NCI-H1417 treated with DMSO at 0.1 percent for 48 hours (cell line): Measurements from ENCODE around the gene MYO1A.
"Not testable (repeated sequence)": the region's sequence is repeated elsewhere in the genome, so short reads cannot be mapped to it uniquely, and the experiment has no call there.

ENCODE experiments used
- DNase-seq: peaks from one replicate; lab custom pipeline; 2025; lab: John Stamatoyannopoulos, UW

The MYO1A gene

GRCh38 chr12:57087010-57087690, 37.2 kb upstream of the MYO1A start:
- no peak for DNase-seq

- DNase-seq, result no peak
These were observed 36.6 kb upstream of the MYO1A start for GRCh38 chr12:57086493-57087009.

- no peak for DNase-seq
These were observed 36.1 kb upstream of the MYO1A start for GRCh38 chr12:57085999-57086492.

GRCh38 chr12:57080855-57081254, 30.9 kb upstream of the MYO1A start:
- DNase-seq, result no peak

- no peak for DNase-seq
These were observed 29.9 kb upstream of the MYO1A start for GRCh38 chr12:57079821-57080220.

GRCh38 chr12:57078519-57079404, 28.8 kb upstream of the MYO1A start, which contains the start of gene NEMP1:
Gene NEMP1 (minus strand): TSS chr12:57078791. CDS start chr12:57078745, 46 bp downstream.
- peak; percentile 99 for DNase-seq

GRCh38 chr12:57073566-57074450, 23.9 kb upstream of the MYO1A start:
- DNase-seq, result not testable (repeated sequence)

GRCh38 chr12:57072661-57073060, 22.7 kb upstream of the MYO1A start:
- DNase-seq, result no peak

GRCh38 chr12:57069523-57069922, 19.6 kb upstream of the MYO1A start:
- no peak for DNase-seq

- no peak for DNase-seq
These were observed 16.3 kb upstream of the MYO1A start for GRCh38 chr12:57066245-57066644.

- no peak for DNase-seq
These were observed 14.2 kb upstream of the MYO1A start for GRCh38 chr12:57063991-57064685.

- DNase-seq, result no peak
These were observed 8.5 kb upstream of the MYO1A start for GRCh38 chr12:57058454-57058853.

GRCh38 chr12:57057067-57057751, 7.3 kb upstream of the MYO1A start:
- DNase-seq, result no peak

- DNase-seq, result no peak
These were observed 5.9 kb upstream of the MYO1A start for GRCh38 chr12:57055824-57056223.

GRCh38 chr12:57053901-57054300, 4.0 kb upstream of the MYO1A start:
- not testable (repeated sequence) for DNase-seq

- DNase-seq, result not testable (repeated sequence)
These were observed 3.2 kb upstream of the MYO1A start for GRCh38 chr12:57053146-57053545.

- no peak for DNase-seq
These were observed 1.1 kb upstream of the MYO1A start for GRCh38 chr12:57051011-57051410.

- no peak for DNase-seq
These were observed 846 bp downstream of the MYO1A start for GRCh38 chr12:57049119-57049446.

- DNase-seq, result no peak
These were observed 1.4 kb downstream of the MYO1A start for GRCh38 chr12:57048423-57049118.

GRCh38 chr12:57047981-57048380, 1.9 kb downstream of the MYO1A start:
- DNase-seq, result no peak
